Uterus (tissue), 4 donors: Measurements from ENCODE around the gene C1QTNF3. TPM values are rescaled to one million over a fixed set of nuclear protein-coding genes. Genes with fewer than 3 reads are reported as not detected.

ENCODE experiments used
- DNase-seq, 2 donors: peaks; one replicate each; pipeline ENCODE4 v3.0.0-alpha.2; 2019 to 2020
- H3K27ac ChIP-seq, 2 donors: fragments of 200-600 bp; sonication (generic); 1 replicate in 1 of 2; 2 replicates in 1 of 2; pipeline ENCODE4 v1.5.1; 2016 to 2018
- H3K27me3 ChIP-seq, 2 donors: fragments of 200-600 bp; sonication (generic); one replicate each; pipeline ENCODE4 v1.5.1; 2018 to 2019; ENCODE audit warnings: control low read depth in 1 of 2
- H3K36me3 ChIP-seq, 2 donors: fragments of 200-600 bp; sonication (generic); one replicate each; pipeline ENCODE4 v1.5.1; 2019; ENCODE audit warnings: control low read depth in 1 of 2
- H3K4me1 ChIP-seq, 2 donors: fragments of 200-600 bp; sonication (generic); one replicate each; pipeline ENCODE4 v1.5.1; 2018 to 2019; ENCODE audit warnings: control low read depth in 1 of 2
- H3K4me3 ChIP-seq, 2 donors: fragments of 200-600 bp; sonication (generic); 1 replicate in 1 of 2; 2 replicates in 1 of 2; pipeline ENCODE4 v1.5.1; 2018 to 2019; ENCODE audit warnings: mild to moderate bottlenecking in 1 of 2
- H3K9me3 ChIP-seq, 2 donors: fragments of 200-600 bp; sonication (generic); one replicate each; pipeline ENCODE4 v1.5.1; 2019; ENCODE audit warnings: control low read depth in 1 of 2
- CTCF ChIP-seq, 4 experiments: fragments of 200-600 bp in 2 of 4; fragments of 450-650 bp in 2 of 4; sonication (generic) in 2 of 4; IDR thresholded peaks; one replicate each; pipeline ENCODE4 v1.5.1; 2016 to 2019; ENCODE audit warnings: antibody characterized with exemption in 4 of 4, mild to moderate bottlenecking in 2 of 4, moderate library complexity in 1 of 4
- POLR2A ChIP-seq, 2 donors: fragments of 450-650 bp; IDR thresholded peaks; one replicate each; pipeline ENCODE4 v1.6.1; 2016; ENCODE audit warnings: antibody characterized with exemption in 2 of 2, mild to moderate bottlenecking in 1 of 2, moderate library complexity in 1 of 2
- intact Hi-C: fragments of 100-400 bp; cut with DNase I; formaldehyde crosslinking; loops from one replicate; pipeline ENCODE4 v1.15.1; 2023; ENCODE audit warnings: low total_unique reads
- total RNA-seq, 4 donors: library from RNA; depleted of rRNA in 3 of 4; stranded (reverse); fragments of >200 nt in 3 of 4; gene quantifications; one replicate each; pipeline versions ENCODE4 v1.1.0 to v1.2.4, GENCODE V29; 2014 to 2023
- donor health status: DM: yes; HTN: yes; CAD: no.

Gene C1QTNF3
- total RNA-seq, 4 donors from 2014 or later, result 7.6 to 35.9 (median 13.3) TPM

- intact Hi-C loops, result no loop called here
- H3K27me3 ChIP-seq, result no peaks in the 10 kb centered on the region
- DNase-seq, result no peak
- no peaks in the 10 kb centered on the region for H3K36me3 ChIP-seq
- no peaks in the 10 kb centered on the region for H3K9me3 ChIP-seq
- H3K4me3 ChIP-seq, result no peak overlapping the region
- H3K4me1 ChIP-seq, result no peaks in the 10 kb centered on the region
- TF ChIP-seq CTCF (IDR thresholded peaks at IDR 0.05) (no peak), POLR2A (IDR thresholded peaks at IDR 0.05) (no peak)
- no peak overlapping the region for H3K27ac ChIP-seq
Observed at GRCh38 chr5:34064656-34065055, 21.6 kb upstream of the C1QTNF3 start.

GRCh38 chr5:34062419-34062818 lies 19.4 kb upstream of the C1QTNF3 start:
- TF ChIP-seq POLR2A (IDR thresholded peaks at IDR 0.05) (no peak), CTCF (IDR thresholded peaks at IDR 0.05) (no peak)
- H3K4me1 ChIP-seq, result no peaks in the 10 kb centered on the region
- no peaks in the 10 kb centered on the region for H3K27me3 ChIP-seq
- intact Hi-C loops, result no loop called here
- H3K4me3 ChIP-seq, result no peak overlapping the region
- no peaks in the 10 kb centered on the region for H3K36me3 ChIP-seq
- no peak overlapping the region for H3K27ac ChIP-seq
- no peak for DNase-seq
- no peaks in the 10 kb centered on the region for H3K9me3 ChIP-seq

GRCh38 chr5:34061993-34062392 lies 19.0 kb upstream of the C1QTNF3 start:
- H3K4me3 ChIP-seq, result no peak overlapping the region
- intact Hi-C loops, result no loop called here
- no peak for DNase-seq
- no peaks in the 10 kb centered on the region for H3K9me3 ChIP-seq
- TF ChIP-seq CTCF (IDR thresholded peaks at IDR 0.05) (no peak), POLR2A (IDR thresholded peaks at IDR 0.05) (no peak)
- no peaks in the 10 kb centered on the region for H3K36me3 ChIP-seq
- no peak overlapping the region for H3K27ac ChIP-seq
- H3K27me3 ChIP-seq, result no peaks in the 10 kb centered on the region
- H3K4me1 ChIP-seq, result no peaks in the 10 kb centered on the region

GRCh38 chr5:34059977-34060376 lies 17.0 kb upstream of the C1QTNF3 start:
- Histone ChIP-seq H3K4me1 (no peaks in the 10 kb centered on the region), H3K27ac (no peak overlapping the region), H3K36me3 (no peaks in the 10 kb centered on the region), H3K9me3 (no peaks in the 10 kb centered on the region), H3K27me3 (no peaks in the 10 kb centered on the region), H3K4me3 (no peak overlapping the region)
- TF ChIP-seq POLR2A (IDR thresholded peaks at IDR 0.05) (no peak), CTCF (IDR thresholded peaks at IDR 0.05) (no peak)
- intact Hi-C loops, result no loop called here
- no peak for DNase-seq

GRCh38 chr5:34058532-34058931 lies 15.5 kb upstream of the C1QTNF3 start:
- Histone ChIP-seq H3K27me3 (no peaks in the 10 kb centered on the region), H3K9me3 (no peaks in the 10 kb centered on the region), H3K4me1 (no peaks in the 10 kb centered on the region), H3K27ac (no peak overlapping the region), H3K36me3 (no peaks in the 10 kb centered on the region), H3K4me3 (no peak overlapping the region)
- DNase-seq, result no peak
- intact Hi-C loops, result no loop called here
- no peak for TF ChIP-seq CTCF (IDR thresholded peaks at IDR 0.05)
- no peak for TF ChIP-seq POLR2A (IDR thresholded peaks at IDR 0.05)
